Urinary bladder (tissue), 4 donors: ENCODE results near the gene KCNAB1. TPM values are rescaled to one million over a fixed set of nuclear protein-coding genes. Genes with fewer than 3 reads are reported as not detected.

Source experiments
- DNase-seq: peaks from one replicate; pipeline ENCODE4 v3.0.0-alpha.2; 2015; ENCODE audit errors: extremely low spot score
- H3K27ac ChIP-seq: one replicate; pipeline ENCODE4 v1.5.1; 2013; ENCODE audit warnings: low read depth, mild to moderate bottlenecking, moderate library complexity
- H3K36me3 ChIP-seq: one replicate; pipeline ENCODE4 v1.6.1; 2013; ENCODE audit warnings: mild to moderate bottlenecking, moderate library complexity; ENCODE audit not compliant: insufficient read depth
- H3K4me1 ChIP-seq: one replicate; pipeline ENCODE4 v1.6.1; 2013; ENCODE audit warnings: mild to moderate bottlenecking, moderate library complexity; ENCODE audit not compliant: insufficient read depth
- H3K4me3 ChIP-seq: one replicate; pipeline ENCODE4 v1.5.1; 2013; ENCODE audit warnings: low read depth, low read length
- WGBS: extraction: QIAGEN DNeasy Blood & Tissue Kit; methylation state at CpG from one replicate; pipeline ENCODE4 v1.1.7; 2013; 5-methylcytosine and 5-hydroxymethylcytosine counted together
- polyA plus RNA-seq: library from polyadenylated mRNA; stranded (reverse); fragments of 200-250 nt; gene quantifications from one replicate; pipeline ENCODE4 v1.2.3, GENCODE V29; 2013
- total RNA-seq: library from RNA; depleted of rRNA; stranded (reverse); fragments of >200 nt; gene quantifications from one replicate; pipeline ENCODE4 v1.2.3, GENCODE V29; 2014
- donor health status: healthy with polysubstance abuse.
- donor health status: healthy.

KCNAB1 gene
- total and polyA plus RNA-seq, 2 donors: 3.7 to 4.9 TPM

GRCh38 chr3:156148345-156148945 is 28.1 kb downstream of the KCNAB1 start:
- DNase-seq: no peak
- H3K4me3 ChIP-seq: no peak overlapping the region

GRCh38 chr3:156148946-156149381 is 28.6 kb downstream of the KCNAB1 start:
- H3K27ac ChIP-seq: no peak overlapping the region
- H3K4me1 ChIP-seq: no peaks in the 10 kb centered on the region
- DNase-seq: no peak
- 25% methylated on average over 8 of the region's 8 CpGs for WGBS
- no peak overlapping the region for H3K4me3 ChIP-seq
- no peaks in the 10 kb centered on the region for H3K36me3 ChIP-seq

More at GRCh38 chr3:156148345-156148945, 28.1 kb downstream of the KCNAB1 start:
- H3K27ac ChIP-seq: no peak overlapping the region
- H3K4me1 ChIP-seq: no peaks in the 10 kb centered on the region
- no peaks in the 10 kb centered on the region for H3K36me3 ChIP-seq

- Histone ChIP-seq H3K4me3 (no peak overlapping the region), H3K4me1 (no peaks in the 10 kb centered on the region), H3K36me3 (no peaks in the 10 kb centered on the region), H3K27ac (no peak overlapping the region)
- WGBS: 55% methylated on average over 3 of the region's 3 CpGs
- no peak for DNase-seq
These were observed 29.5 kb downstream of the KCNAB1 start for GRCh38 chr3:156149876-156150275.

GRCh38 chr3:156150434-156151066 is 30.2 kb downstream of the KCNAB1 start:
- WGBS: 22% methylated on average over 8 of the region's 8 CpGs
- H3K36me3 ChIP-seq: no peaks in the 10 kb centered on the region
- peak; percentile 47 for DNase-seq
- no peaks in the 10 kb centered on the region for H3K4me1 ChIP-seq
- H3K27ac ChIP-seq: no peak overlapping the region
- H3K4me3 ChIP-seq: no peak overlapping the region

- Histone ChIP-seq H3K27ac (no peak overlapping the region), H3K4me1 (no peaks in the 10 kb centered on the region), H3K36me3 (no peaks in the 10 kb centered on the region), H3K4me3 (no peak overlapping the region)
- DNase-seq: peak; percentile 32
- WGBS: 44% methylated on average over 10 of the region's 10 CpGs
These were observed 31.5 kb downstream of the KCNAB1 start for GRCh38 chr3:156151824-156152428.

- Histone ChIP-seq H3K4me1 (no peaks in the 10 kb centered on the region), H3K4me3 (no peak overlapping the region), H3K36me3 (no peaks in the 10 kb centered on the region), H3K27ac (no peak overlapping the region)
- 82% methylated on average over 3 of the region's 3 CpGs for WGBS
- DNase-seq: no peak
These were observed 38.4 kb downstream of the KCNAB1 start for GRCh38 chr3:156158656-156159295.

- Histone ChIP-seq H3K36me3 (no peaks in the 10 kb centered on the region), H3K4me1 (no peaks in the 10 kb centered on the region), H3K4me3 (no peak overlapping the region), H3K27ac (no peak overlapping the region)
- DNase-seq: no peak
- 40% methylated on average over 3 of the region's 3 CpGs for WGBS
These were observed 40.3 kb downstream of the KCNAB1 start for GRCh38 chr3:156160647-156161046.

GRCh38 chr3:156161172-156161571 is 40.8 kb downstream of the KCNAB1 start:
- H3K4me3 ChIP-seq: no peak overlapping the region
- no peaks in the 10 kb centered on the region for H3K36me3 ChIP-seq
- H3K27ac ChIP-seq: no peak overlapping the region
- WGBS: 61% methylated on average over 1 of the region's 1 CpG
- no peak for DNase-seq
- no peaks in the 10 kb centered on the region for H3K4me1 ChIP-seq

GRCh38 chr3:156163848-156164247 is 43.5 kb downstream of the KCNAB1 start:
- WGBS: 77% methylated on average over 2 of the region's 2 CpGs
- DNase-seq: no peak
- no peaks in the 10 kb centered on the region for H3K4me1 ChIP-seq
- H3K4me3 ChIP-seq: no peak overlapping the region
- H3K27ac ChIP-seq: no peak overlapping the region
- H3K36me3 ChIP-seq: no peaks in the 10 kb centered on the region

- WGBS: 68% methylated on average over 4 of the region's 4 CpGs
- Histone ChIP-seq H3K4me3 (no peak overlapping the region), H3K4me1 (no peaks in the 10 kb centered on the region), H3K36me3 (no peaks in the 10 kb centered on the region), H3K27ac (no peak overlapping the region)
- DNase-seq: no peak
These were observed 46.4 kb downstream of the KCNAB1 start for GRCh38 chr3:156166808-156167207.

- Histone ChIP-seq H3K27ac (no peak overlapping the region), H3K4me3 (no peak overlapping the region), H3K36me3 (no peaks in the 10 kb centered on the region), H3K4me1 (no peaks in the 10 kb centered on the region)
- no peak for DNase-seq
These were observed 50.2 kb downstream of the KCNAB1 start for GRCh38 chr3:156170571-156170970.

- WGBS: 65% methylated on average over 5 of the region's 5 CpGs
These were observed 51.2 kb downstream of the KCNAB1 start for GRCh38 chr3:156171281-156172267.

GRCh38 chr3:156172536-156172935 is 52.2 kb downstream of the KCNAB1 start:
- no peak for DNase-seq
- Histone ChIP-seq H3K27ac (no peak overlapping the region), H3K4me1 (no peaks in the 10 kb centered on the region), H3K36me3 (no peaks in the 10 kb centered on the region), H3K4me3 (no peak overlapping the region)
- WGBS: 92% methylated on average over 5 of the region's 5 CpGs

More at GRCh38 chr3:156171281-156172267, 51.2 kb downstream of the KCNAB1 start:
- Histone ChIP-seq H3K4me3 (no peak overlapping the region), H3K27ac (no peak overlapping the region), H3K36me3 (no peaks in the 10 kb centered on the region), H3K4me1 (no peaks in the 10 kb centered on the region)
- no peak for DNase-seq
